HG03558 (cell line): Measurements from ENCODE around the gene SLC38A8.

ENCODE experiments used
- ATAC-seq: cut with Tn5 transposase; IDR thresholded peaks from one replicate; pipeline ENCODE4 v1.9.1; 2021; ENCODE audit warnings: moderate number of reproducible peaks; ENCODE audit not compliant: unreplicated experiment; ENCODE audit errors: extremely low read depth

The SLC38A8 gene

DNA sequence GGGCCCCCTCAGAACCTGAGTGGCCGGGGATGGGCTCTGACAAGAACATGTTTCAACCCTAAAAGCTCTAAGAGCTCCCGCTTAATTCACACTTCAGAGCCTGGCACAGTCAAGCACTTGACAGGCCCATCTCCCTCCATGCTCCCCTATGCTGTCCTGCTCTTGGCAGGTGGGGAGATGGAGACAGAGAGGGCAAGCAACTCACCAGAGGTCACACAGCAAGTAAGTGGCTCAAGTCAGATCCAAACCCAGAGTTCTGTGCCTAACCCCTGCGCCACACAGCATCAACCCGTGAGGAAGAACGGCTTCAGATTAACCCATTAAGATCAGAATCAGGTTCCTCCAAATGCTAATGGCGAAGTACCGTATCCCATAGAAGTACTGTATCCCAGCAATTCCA is 38.2 kb downstream of the SLC38A8 start:
- ATAC-seq, result no peak

DNA sequence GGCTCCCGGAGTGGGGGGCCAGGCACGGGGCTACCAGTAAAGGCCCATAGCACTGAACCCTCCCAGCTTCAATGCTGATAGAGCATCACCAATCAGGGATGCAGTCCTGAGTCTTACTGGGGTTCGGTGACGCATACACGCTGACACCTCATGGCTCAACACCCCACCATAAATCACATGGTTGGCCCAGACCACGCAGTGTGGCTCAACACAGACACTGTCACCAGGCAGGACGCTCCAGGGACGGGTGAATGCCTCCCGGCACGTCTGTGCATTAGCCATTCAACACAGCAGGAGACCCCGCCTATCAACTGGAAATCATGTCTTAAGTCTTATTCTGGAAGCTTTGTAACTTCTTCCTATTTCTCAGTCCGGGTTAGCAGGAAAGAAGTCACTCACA is 39.6 kb downstream of the SLC38A8 start:
- ATAC-seq, result no peak

DNA sequence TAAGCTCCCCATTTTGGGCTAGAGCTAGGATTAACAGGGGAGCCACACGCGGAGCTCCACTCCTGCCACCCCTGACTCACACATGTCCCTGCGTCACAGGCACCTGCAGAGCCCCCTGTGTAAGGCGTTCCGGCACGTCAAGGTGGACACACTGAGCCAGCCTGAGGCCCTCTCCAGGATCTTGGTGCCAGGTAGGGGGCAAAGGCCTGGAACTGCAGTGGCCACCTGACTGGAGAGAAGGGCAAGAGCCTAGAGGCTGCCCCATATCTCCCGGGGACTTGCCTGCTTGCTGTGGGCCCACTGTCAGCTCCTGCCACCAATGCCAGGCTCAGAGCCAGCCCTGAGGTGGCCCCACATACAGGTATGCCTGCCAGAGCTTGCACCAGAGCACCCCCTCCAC is 40.9 kb downstream of the SLC38A8 start:
- no peak for ATAC-seq

DNA sequence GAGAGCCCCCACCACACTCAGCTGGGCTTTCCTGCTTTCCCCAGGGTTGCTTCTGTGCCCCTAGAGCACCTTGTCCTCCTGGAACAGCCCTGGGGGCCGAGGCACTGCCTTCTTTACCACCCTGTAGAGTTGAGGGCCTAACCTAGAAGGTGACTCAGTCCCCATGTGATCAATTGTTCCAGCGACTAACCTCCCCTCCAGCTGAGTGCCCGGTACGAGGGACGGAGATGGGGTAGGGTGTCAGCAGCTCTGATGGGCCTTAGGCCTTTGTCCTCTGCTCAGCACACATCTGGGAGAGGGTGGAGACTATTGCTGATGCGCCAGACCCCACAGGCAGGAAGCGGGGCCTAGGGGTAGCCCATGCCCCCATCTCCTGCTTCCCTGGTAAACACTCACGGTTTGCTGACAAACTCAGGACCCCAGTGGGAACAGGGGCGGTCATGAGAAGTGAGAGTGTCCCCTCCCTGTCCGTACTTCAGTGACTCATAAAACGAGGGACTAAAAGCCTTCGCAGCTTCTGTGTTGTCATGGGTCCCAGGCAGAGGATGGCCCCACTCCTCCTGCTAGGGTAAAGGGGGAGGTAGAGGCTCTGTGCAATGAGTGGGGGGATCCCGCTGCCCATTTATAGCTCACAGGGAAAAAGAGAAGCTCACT is 41.5 kb downstream of the SLC38A8 start:
- ATAC-seq, result no peak

DNA sequence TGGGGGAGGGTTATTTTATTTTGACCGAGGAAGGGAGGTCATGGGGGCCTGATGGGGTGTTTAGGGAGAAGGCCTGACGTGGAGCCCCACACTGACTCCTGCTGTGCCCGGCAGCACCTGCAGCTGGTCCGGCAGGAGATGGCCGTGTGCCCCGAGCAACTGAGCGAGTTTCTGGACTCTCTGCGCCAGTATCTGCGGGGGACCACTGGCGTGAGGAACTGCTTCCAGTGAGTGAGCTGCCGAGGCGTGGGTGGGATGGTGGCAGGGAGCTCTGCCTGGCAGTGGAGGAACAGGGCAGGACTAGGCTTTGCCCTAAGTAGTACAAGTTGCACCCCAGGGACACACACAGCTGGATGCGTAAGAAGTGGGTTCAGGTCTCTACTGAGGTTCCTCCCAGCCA is 44.5 kb downstream of the SLC38A8 start:
- no peak for ATAC-seq

DNA sequence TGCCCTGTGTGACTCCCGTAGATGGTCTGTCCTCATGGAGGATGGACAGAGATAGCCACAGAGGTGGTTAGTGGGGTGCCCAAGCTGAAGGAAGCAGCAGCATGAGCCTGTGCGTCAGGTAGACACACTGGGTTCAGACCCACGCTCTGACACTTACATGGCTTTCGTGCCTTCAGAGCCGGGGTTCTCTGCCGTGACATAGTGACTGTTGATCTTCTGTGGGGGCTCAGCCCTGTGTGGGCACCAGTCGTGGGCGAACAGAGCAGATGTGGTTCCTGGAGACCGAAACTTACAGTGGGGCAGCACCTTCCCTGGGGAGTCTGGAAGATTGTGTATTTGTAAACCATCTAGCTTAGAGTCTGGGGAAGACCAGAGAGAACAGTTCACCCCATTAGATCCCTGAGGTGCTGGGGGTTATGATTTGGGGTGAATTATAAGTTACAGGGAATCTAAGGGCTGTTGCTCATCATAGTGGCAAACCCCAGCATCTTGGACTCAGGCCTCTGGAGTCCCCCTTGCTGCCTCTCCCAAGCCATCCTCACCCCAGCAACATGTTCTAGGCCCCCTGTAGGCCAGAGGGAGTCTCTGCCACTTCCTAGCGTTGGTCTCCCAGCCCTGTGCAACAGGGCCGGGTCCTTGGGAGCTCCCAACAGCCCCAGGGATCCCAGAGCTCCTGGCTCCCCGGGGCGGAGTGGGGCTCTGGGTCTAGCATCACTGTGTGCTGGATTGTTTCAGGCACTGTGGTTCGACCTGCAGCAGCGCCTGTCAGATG is 45.9 kb downstream of the SLC38A8 start:
- no peak for ATAC-seq

DNA sequence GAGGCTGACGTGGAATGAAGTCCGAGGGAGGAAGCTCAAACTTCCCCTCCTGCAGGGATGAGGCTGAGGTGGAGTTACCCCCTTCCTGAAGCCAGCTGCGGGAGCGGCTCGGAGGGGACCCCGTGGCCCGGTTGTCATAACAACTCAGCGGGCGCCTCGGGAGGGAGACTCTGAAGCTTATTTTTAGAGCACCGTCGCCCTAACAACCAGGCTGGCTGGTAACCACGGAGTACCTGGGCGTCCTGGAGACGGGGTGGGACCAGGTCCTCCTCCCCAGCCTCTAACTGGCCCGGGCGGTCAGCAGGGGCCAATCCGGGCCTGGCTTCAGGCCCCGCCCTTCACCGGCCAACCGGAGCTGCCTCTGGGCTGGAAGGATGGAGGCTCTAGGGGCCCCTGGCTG is 46.8 kb downstream of the SLC38A8 start:
- ATAC-seq, result no peak

DNA sequence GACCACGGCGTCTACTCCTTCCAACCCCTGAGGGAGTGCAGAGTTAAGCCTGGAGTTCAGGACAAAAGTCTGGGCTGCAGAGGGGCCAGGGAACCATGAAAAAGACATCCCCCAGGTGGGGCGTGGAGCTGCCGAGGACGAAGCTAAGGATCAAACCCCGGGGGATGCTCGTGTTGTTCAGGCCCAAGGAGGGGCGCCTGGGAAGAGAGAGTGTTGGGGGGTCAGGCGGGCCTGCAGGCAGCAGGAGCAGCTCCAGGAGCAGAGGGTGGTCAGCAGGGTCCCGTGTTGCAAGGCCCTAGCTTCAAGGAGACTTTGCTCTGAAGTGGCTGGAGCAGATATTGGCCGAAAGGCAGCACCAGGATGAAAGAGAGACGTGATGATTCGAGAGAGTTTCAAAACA is 47.9 kb downstream of the SLC38A8 start:
- no peak for ATAC-seq

DNA sequence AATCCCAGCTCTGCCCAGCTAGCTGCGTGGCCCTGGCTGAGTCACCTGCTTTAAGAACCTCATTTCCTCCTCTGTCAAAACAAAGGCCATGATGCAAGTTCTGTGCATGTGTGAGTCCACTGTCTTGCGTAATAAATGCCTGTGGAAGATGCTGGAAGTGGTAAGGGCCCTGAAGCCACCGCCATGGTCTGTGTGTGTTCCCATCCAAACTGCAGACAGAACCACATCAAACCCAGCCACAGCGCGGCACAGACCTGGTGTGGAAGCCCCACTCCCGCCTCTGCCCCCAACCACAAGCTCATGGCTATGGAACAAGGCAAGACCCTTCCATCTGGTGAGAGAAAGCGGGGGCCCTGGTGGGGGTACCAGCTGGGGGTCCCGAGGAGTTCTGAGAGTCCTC is 48.5 kb downstream of the SLC38A8 start:
- ATAC-seq, result no peak

DNA sequence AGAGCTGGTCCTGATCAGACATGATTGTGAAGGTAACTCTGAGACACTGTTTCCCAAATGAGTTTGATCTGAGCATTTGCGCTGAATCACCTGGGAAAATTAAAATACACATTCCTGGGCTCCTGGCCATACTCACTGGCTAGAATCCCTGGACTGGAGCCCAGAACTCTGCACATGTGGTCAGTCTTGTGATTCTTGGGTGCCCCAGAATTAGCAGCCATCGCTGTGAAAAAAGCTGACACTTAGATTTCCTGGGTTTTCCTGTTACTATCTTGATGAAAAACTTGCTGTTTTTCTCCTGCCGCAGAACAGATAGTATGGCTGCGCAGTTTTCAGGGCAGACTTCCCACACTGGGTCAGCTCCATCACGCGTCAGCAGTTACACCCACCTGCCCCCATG is 50.0 kb downstream of the SLC38A8 start:
- no peak for ATAC-seq

DNA sequence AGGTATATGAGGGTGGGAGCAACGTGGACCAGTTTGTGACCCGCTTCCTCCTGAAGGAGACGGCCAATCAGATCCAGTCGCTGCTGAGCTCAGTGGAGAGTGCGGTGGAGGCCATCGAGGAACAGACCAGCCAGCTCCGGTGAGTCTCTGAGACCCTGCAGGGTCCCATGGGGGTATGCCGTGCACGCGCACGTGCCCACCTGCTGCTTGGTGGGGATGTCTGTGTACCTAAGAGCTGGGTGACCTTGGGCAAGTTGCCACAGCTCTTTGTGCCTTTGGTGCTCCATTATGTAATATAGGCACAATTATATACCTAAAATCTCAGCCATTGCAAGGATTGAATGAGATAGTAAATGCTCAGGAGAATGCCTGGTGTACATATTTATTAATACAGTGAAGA is 52.1 kb downstream of the SLC38A8 start:
- no peak for ATAC-seq

DNA sequence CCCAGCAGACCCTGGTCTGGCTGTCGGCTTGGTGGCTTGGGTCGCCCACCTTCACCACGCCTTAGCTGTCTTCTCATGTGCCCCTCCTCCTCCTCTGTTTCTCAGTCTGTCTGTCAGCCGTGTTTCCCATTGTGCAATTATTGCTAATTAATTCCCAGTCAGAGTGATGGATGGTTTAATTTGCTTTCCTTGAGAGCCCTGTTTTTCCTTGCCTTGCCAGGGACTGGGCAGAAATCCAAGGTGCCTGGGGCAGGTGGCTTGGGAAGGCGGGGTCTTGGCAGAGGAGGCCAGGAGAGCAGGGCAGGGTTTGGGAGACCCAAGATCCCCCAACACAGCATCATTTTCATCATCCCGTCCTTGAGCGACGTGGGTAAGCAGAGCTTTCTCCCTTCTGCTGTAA is 53.3 kb downstream of the SLC38A8 start:
- ATAC-seq, result no peak

DNA sequence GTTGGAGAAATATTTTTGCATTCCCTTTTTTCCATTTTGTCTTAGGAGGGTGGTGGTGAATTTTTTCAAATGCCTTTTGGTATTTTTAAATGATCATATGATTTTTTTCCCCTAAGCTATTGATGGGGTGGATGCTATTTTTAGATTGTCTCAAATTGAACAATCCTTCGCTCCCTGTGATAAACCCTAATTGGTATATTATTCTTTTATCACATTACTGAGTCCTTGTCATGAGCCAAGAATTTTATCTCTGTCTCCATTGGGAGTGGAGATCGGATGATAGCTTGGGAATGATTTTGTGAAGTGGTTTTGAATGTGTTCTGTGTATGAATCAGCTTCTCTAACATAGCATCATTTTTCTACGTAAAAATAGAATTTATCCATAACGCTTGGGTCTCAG is 59.1 kb downstream of the SLC38A8 start:
- no peak for ATAC-seq

DNA sequence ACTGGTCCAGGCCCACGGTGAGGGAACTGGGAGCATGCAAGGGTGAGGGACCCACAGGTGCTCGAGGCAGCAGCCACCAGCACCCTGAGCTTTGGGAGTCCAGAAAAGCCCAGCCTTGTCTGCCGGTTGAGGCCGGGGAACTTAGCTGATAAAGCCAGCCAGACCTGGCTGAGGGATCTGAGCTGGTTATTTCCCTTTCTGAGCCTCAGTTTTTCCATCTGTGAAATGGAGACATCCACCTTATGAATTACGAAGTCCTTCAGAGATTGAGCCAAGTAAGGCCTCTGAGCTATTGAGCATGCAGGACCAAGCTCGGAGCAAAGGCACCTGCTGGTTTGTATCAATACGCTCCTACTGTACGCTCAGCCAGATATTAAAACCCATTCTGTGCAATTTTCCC is 60.8 kb downstream of the SLC38A8 start:
- no peak for ATAC-seq

DNA sequence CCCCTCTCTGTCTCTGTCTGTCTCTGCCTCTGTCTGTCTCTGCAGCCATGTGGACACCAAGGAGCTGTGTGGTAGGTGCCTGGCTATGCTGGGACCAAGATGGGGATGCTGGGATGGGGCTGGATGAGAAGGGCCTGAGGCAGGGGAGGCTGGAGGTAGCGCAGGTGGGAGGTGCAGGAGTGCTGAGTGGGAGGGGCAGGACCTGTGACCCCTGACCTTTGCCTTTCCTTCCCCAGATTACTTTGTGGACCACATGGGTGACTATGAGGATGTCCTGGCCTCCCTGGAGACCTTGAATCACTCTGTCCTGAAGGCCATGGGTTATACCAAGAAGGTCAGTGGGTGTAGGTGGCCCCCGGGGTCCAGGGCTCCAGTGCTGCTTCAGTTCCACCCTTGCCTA is 61.8 kb downstream of the SLC38A8 start:
- ATAC-seq, result no peak

DNA sequence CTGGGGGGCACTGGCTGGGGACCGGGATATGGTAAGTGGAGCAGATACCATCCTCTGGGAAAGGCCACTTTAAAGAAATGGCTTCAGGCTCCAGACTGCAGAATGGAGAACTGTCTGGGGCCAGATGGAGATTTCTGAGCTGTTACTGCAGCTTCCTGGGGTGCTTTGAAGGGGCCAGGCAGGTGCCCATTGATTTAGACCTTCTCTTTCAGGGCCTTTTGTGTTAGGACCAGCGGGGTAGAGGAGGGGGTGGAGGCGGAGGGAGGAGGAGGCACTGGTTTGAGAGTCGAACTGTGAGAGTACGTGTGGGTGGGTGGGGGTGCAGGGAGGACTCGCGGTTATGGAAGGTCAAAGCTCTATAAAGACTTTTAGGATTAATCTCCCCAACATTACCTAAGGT is 63.2 kb downstream of the SLC38A8 start:
- no peak for ATAC-seq

DNA sequence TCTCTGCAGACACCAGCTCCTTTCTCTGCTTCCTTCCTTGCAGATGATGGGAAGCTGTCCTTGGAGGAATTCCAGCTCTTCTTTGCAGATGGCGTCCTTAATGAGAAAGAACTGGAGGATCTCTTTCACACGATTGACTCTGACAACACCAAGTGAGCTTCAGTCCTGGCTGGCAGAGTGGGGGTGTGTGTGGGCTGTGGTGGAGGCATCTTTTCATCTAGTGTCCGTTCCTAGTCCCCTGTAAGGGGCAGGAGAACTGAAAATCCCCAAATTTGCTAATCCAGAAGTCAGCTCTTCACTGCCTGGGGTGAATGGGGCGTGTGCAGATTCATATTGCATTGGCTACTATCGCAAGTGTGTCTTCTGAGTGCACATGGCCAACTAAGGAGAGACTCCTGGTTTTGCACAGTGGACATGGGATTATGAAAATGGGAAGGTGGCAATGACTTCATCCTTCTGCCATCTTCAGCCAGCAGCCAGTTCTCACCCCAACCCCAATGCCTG is 64.1 kb downstream of the SLC38A8 start:
- no peak for ATAC-seq

DNA sequence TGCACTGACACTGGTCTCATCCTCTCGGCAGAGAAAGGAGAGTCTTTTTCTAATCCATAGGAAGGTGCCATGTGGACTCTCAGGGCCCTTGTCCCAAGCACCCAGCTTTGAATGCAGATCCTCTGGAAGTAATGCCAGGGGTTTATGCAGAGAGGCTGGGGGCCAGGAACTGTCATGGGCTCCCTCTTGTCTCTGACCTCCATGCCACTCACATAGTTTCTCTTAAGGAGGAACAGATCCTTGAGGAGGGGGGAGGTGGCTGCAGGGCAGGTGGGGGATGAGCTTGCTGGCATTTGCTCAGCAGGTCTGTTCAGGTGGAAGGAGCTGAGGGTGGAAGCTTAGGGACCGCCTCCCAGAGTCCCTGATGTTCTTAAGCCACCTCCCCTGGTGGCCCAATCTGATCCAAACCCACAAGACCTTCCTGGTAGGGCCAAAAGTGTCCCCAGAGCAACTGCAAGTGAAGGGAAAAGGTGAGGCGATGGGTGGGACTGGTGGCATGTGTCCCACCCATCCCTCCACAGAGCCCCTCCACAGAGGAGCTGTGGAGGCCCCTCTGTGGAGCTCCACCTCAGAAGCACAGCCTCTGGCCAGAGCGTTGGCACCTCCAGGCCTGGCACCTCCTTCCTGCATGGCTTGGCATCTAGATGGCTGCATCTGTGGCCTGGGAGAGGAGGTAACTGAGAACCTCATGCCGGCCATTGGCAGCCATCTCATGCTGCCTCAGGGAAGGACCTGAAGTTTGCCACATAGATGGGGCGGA is 65.4 kb downstream of the SLC38A8 start:
- no peak for ATAC-seq

DNA sequence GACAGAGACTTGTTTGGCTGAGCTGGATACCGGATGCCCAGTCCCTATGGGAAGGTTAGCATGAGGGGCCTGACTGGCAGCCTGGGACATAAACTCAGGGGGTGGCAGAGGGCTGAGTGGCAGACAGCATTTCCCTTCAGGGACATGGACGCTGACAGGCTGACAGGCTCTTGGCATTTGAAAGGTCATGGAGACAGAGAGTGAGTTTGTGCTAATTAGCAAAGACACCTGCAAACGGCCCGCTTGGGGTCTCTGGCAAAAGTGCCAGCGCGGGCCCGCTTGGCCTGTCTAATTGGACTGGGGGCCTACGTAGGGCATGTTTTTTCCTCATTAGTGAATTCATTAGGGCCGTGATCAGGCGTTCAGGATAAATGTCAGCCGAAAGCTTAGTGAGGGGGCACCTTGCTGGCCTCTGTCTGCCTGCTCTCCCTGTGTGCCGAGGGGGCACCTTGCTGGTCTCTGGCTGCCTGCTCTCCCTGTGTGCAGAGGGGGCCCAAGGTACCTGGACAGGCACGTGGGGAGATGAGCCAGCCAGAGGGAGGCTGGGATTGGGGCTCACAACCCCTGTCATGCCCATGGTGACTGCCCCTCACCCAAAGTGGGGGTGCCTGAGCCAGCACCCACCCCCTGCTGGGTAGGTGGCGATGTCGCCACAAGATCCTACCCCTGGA is 66.9 kb downstream of the SLC38A8 start:
- ATAC-seq, result no peak

DNA sequence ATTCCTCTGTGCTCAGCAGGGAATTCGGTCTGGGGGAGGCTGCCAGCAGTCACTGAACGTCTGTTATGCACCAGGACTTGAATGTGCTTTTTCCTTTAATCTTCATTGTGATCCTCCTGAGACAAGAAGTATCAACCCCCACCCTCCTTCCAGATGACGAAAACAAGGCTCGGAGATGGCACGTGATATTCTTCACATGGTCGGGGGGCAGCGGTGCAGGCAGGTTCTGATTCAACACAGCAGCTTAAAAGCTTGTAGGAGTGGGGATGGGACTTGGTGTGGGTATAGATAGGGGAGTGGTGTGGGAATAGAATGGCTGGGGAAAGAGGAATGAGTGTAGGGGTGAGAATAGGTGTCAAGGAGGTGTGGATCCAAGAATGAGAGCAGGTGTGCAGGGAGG is 68.1 kb downstream of the SLC38A8 start:
- ATAC-seq, result no peak
